Hematopoietic multipotent progenitor cell treated with erythropoietin and hydrocortisone succinate and interleukin-3 and kit ligand, for 4 days (in vitro differentiated cells): ENCODE measurements around the gene SSR3.
A peak's percentile ranks its signal among the peaks of the same experiment; 100 is the strongest.

ENCODE experiments used
- DNase-seq: peaks from one replicate; pipeline ENCODE4 v3.0.0-alpha.2; 2015

SSR3 gene

GRCh38 chr3:156535162-156535627, 19.7 kb downstream of the SSR3 start:
- peak; percentile 37 for DNase-seq

- DNase-seq, result no peak
Observed at GRCh38 chr3:156533205-156533604, 21.7 kb downstream of the SSR3 start.

GRCh38 chr3:156532730-156533129, 22.2 kb downstream of the SSR3 start:
- DNase-seq, result no peak

- DNase-seq, result no peak
Observed at GRCh38 chr3:156530980-156531379, 23.9 kb downstream of the SSR3 start.

GRCh38 chr3:156527060-156527459, 27.9 kb downstream of the SSR3 start:
- no peak for DNase-seq

- no peak for DNase-seq
Observed at GRCh38 chr3:156525808-156526207, 29.1 kb downstream of the SSR3 start.

- DNase-seq, result peak; percentile 56
Observed at GRCh38 chr3:156522673-156523072, 32.2 kb downstream of the SSR3 start.

- no peak for DNase-seq
Observed at GRCh38 chr3:156519758-156520162, 35.2 kb downstream of the SSR3 start.

GRCh38 chr3:156518726-156519125, 36.2 kb downstream of the SSR3 start:
- no peak for DNase-seq

- peak; percentile 26 for DNase-seq
Observed at GRCh38 chr3:156516961-156517360, 38.0 kb downstream of the SSR3 start.

GRCh38 chr3:156516284-156516683, 38.6 kb downstream of the SSR3 start:
- DNase-seq, result no peak

- no peak for DNase-seq
Observed at GRCh38 chr3:156513619-156514018, 41.3 kb downstream of the SSR3 start.

- DNase-seq, result no peak
Observed at GRCh38 chr3:156511987-156512677, 42.8 kb downstream of the SSR3 start.

- DNase-seq, result peak; percentile 86
Observed at GRCh38 chr3:156509189-156510174, 45.4 kb downstream of the SSR3 start.

- no peak for DNase-seq
Observed at GRCh38 chr3:156507285-156507684, 47.6 kb downstream of the SSR3 start.

- no peak for DNase-seq
Observed at GRCh38 chr3:156498307-156498706, 56.6 kb downstream of the SSR3 start.

GRCh38 chr3:156497326-156497725, 57.6 kb downstream of the SSR3 start:
- DNase-seq, result no peak

- no peak for DNase-seq
Observed at GRCh38 chr3:156495816-156496215, 59.1 kb downstream of the SSR3 start.

- no peak for DNase-seq
Observed at GRCh38 chr3:156493887-156494286, 61.0 kb downstream of the SSR3 start.

GRCh38 chr3:156492801-156493261, 62.1 kb downstream of the SSR3 start:
- DNase-seq, result no peak

- DNase-seq, result peak; percentile 39
Observed at GRCh38 chr3:156491192-156491591, 63.7 kb downstream of the SSR3 start.
